HPDE6-E6E7 (cell line): ENCODE results near the gene C20orf96.
"Not testable (repeated sequence)": the region's sequence is repeated elsewhere in the genome, so short reads cannot be mapped to it uniquely, and the experiment has no call there.

ENCODE experiments used
- DNase-seq: peaks from one replicate; pipeline ENCODE4 v3.0.0; 2011; ENCODE audit warnings: missing footprints; ENCODE audit errors: extremely low spot score

C20orf96 gene

DNA sequence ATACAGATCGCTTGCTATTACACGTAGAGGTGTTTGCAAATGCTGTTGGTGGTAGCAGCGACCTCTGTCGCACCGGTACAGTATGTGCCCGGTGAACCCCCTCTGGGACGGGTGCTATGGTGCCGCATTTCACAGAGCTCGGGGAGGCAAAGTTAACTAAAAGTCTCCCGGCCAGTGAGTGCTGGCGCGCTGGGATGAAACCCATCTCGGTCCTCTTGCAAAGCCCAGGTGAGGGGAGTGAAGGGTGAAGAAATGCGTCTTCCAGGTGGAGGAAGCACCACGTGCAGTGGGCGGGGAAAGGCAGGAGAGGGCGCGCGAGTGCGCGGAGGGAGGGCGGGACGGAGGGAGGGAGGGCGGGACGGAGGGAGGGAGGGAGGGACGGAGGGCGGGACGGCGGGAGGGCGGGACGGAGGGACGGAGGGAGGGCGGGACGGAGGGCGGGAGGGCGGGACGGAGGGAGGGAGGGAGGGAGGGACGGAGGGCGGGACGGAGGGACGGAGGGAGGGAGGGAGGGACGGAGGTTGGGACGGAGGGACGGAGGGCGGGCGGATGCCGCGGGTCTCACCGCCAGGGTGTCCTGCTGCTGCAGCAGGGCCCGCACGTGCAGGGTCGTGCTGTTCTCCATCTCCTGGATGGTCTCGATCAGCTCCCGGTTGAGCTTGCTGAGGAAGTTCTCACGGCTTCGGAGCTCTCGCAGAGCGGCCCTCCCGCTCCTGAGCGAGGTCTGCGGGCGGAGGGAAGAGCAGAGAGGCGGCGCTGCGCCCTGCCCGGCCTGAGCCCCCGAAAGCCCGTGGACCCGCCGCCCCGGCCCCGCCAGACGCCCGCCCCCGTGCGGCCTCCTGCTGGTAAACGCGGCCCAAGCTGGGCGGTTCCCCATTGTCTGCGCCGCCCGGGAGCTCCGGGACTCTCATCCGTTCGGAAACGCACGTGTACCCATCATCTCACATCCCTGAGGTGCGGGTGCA is 11.7 kb downstream of the C20orf96 start:
- no peak for DNase-seq

DNA sequence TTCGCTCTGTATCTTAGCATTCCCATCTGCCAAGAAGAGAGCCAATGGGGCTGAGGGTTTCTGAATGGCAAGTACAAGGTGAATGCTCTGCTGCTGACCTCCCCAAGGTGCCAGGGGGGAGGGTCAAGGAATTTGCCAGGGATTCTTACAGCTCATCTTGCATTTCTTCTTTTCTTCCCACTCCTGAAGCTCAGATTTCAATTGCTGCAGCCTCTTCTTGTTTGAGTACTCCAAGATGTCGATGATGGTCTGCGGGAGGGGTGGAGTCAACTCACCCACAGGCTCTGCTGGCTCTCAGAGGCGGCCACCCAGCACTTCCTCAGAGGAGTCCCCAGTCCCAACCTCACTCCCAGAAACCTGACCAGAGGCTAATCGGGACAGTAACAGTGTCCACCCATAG is 12.4 kb downstream of the C20orf96 start:
- no peak for DNase-seq

DNA sequence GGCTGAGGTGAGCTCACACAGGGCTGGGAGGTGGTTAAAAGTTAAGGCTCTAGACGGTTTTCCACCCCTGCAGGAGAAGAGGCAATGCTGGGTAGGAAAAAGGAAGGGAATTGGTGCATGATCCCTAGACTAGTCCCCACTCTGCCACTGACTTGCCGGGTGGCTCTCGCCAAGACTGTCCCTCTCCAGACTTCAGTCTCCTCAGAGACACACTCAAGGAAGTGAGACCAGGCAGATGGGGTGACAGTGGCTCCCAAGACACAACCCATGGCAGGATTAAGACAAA is 13.1 kb downstream of the C20orf96 start:
- DNase-seq, result no peak

DNA sequence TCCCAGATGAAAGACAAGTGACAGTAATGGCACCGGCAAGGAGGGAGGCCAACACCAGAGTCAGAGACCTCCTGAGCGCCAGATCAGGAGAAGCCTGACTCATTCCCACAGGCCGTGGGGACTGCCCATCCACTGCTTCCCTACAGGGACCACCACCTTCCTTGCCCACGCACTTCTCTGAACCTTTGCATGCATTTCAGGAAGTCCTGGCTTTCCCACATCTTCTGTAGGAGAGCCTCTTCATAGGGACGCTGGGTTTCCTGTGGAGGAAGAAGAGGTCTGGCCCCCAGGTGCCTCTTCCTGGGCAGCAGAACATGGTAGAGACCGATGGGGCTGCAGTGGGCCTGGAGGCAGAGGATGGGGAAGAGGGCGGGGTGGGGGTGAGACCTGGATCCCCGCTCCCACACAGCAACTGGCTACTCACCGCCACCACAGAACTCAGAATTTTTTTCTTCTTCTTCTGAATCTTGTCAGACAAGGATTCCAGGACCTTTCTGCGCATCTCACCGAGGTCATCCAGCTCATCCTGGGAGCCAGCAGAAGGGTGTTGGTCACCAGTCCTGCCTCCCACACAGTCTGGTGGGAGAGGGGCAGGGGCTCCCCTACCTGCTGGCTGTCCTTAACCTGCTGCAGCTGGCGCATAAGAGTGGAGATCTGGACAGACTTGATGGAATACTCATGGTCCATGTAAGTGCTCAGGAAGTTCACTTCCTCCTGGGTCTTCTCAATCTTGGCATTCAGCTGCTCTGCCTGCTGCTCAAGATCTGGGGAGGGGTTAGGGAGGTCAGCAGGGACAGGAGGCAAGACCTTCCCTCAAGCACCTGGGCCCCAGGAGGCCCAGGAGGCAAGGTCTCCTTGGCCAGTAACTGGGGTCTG is 13.7 kb downstream of the C20orf96 start:
- DNase-seq, result no peak

DNA sequence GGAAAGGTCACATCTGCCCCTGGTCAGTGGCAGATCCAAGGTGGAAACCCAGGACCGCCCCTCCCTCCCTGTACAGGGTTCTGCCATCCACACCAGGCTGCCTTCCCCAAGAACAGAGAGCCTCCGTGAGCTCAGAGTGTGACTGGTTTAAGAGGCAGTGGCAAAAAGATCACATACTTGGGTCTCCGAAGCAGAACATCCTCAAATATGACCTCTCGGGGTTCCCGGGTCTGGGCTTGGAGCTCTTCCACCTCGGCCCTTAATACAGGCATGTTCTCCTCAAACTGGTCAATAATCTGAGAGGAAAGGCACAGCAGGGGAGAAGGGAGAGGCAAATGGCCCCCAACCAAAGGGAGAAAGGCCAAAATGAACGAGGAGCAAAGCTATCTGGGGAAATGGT is 14.8 kb downstream of the C20orf96 start:
- no peak for DNase-seq

DNA sequence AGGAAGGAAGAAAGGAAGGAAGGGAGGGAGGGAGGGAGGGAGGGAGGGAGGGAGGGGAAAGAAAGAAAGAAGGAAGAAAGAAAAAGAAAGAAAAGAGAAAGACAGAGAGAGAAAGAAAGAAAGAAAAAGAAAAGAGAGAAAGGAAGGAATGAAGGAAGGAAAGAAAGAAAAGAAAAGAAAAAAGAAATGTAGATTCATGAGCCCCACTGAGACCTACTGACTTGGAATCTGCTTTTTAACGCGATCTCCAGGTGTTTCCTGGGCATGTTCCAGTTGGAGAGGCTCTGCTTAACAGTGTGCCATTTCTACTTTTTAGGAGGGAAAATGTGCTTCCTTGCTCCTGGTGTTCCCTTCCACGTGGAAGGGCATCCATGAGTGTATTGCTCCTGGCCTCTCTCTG is 16.7 kb downstream of the C20orf96 start:
- DNase-seq, result no peak

DNA sequence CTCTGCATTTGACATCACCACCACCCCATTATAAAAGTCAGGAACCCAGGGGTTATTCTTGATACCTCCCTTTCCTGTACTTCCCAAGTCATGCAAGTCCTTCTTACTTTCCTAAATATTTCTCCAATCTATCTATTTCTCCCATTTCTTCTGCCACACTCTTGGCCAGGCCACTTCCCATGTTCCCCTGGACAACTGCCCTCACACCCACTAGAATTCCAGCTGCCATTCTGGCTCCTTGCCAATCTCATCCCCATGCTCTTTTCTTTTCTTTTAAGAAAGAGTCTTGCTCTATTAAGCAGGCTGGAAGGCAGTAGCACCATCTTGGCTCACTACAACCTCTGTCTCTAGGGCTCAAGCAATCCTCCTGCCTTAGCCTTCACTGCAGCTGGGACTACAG is 17.8 kb downstream of the C20orf96 start:
- DNase-seq, result no peak

DNA sequence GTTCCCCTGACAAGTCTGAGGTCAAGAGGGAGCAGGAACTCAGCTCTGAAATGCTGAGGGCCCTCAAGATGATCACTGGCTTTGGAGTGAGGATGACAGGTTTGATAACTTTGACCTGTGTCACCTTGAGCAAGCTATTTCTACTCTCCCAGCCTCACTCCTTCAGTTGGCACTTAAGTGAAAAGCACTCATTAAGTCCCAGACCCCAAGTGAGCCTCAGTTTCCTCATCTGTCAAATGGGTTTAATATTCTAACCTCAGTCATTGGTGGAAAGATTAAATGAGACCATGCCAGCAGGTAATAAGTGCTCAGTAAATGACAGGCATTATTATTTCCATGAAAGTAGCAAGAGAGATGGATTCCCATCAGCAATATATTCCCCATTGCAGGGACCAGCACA is 19.0 kb downstream of the C20orf96 start:
- no peak for DNase-seq

DNA sequence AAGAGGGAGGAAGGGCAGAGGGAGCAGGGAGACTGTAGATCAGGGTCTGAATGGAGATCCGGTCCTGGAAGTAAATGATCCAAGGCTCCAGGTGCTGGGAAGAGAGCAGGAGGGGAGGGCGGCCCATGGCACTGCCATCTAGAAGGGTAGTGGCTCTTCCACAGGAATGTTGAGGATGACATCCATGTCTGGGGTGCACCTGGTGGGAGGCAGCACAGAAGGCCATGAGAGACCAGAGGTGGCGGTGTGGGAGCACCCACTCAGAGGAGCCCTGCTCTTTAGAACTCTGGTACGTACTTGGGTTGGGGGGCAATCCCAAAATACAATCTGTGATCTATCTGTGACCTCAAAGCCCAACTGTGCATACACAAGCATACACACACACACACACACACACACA is 19.5 kb downstream of the C20orf96 start:
- DNase-seq, result no peak

DNA sequence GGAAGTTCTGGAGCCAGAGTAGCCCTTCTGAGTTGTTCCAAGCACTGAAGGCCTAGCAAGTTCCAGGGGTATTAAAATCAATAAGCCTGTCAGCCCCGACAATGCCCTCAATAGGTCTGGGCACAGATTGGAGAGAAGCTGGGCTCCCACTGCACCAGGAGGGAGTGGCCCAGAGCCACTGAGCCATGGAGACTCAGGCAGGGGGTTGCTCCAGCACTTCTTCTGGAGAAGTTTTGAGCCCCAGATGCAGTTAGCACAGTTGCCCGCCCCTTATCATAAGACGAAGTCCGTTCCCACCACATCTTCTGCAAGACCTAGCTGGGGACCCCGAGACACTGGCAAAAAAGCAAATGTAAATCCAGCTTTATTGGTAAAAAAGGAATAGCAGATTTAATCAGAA is 20.0 kb downstream of the C20orf96 start:
- no peak for DNase-seq

DNA sequence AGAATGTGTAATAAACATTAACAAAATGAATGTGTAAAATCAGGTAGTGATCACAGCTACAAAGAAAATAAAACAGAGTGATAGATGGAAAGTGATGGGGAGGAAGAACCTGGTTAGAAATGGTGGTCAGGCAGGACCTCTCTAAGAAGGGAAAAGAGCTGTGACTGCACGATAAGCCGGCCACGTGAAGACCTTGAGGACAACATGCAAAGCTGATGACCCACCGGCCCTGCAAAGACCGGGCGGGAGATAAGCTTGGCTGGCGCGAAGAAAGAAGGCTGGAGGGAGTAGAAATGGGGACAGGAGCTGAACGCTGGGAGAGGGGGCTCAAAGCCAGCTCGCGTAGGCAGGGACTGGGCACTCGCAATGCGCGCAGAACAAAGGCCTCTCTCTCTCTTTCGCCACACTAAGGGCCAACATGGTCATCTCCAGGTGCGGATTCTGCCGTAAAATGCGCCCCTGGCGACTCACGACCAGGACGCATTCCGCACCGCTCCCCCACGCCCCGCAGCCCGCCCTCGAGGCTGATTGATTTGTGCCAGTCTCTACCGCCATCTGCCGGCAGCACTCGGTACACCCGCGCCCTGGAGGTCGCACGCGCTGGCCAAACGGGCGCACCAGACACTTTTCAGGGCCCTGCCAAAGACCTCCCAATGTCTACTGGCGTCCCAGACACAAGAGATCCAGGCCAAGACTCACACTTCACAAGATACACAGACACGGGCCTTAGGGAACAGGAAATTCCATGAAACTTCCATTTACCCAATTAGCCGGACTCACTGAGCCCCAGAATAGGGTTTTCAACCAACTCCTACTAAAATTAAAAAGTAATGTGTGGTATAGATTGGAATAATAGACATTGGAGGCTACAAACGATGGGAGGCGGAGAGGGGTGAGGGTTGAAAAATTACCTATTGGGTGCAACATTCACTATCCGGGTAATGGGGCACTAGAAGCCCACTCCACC is 23.7 kb downstream of the C20orf96 start:
- peak; percentile 90 for DNase-seq

DNA sequence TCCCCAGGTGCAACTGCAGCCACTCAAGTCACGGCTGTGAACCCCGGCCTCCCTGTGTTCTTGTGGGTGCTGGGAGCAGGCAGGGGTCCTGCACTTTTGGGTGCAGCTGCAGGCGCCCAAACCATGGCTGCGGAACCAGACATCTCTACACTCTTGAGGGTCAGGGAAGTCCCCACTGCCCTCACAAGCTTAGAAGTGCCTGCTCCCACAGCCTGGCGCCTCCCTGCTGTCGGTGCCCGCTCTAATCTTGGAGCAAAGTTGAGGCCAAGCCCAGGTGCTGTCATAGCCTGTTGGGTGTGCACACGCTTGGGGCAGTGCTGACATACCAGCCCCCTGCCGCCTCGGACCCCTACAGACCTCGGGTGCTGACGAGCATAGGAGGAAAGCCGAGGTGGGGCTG is 26.8 kb downstream of the C20orf96 start:
- no peak for DNase-seq

DNA sequence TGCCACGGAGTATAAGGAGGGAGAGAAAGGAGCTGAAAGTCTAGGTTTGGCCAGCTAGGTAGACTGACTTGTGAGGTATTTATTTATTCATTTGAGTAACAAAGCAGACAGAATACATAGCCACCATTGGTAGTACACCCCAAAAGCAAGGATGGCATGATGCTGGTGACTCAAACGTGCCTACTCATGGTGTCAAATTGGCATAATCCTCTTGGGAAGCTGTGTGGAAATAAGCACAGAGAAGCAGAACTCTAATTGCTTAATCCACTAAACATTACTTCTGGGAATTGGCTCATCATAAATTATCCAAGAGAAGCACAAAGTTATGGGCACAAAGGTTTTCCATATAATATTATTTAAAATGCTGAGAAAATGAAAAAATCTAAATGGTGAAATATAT is 30.6 kb downstream of the C20orf96 start:
- DNase-seq, result no peak

DNA sequence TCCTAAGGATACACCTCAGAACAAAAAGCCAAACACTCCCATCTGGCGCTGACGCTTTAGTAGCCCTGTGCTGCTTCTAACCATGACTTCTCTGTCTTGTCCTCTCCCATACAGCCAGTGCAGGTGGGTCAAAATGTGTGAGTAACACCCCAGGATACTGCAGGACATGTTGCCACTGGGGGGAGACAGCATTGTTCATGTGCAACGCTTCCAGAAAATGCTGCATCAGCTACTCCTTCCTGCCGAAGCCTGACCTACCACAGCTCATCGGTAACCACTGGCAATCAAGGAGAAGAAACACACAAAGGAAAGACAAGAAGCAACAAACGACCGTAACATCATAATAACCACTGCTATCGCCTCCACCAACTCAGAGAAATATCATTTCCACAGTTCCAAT is 31.6 kb downstream of the C20orf96 start:
- DNase-seq, result peak; percentile 37

DNA sequence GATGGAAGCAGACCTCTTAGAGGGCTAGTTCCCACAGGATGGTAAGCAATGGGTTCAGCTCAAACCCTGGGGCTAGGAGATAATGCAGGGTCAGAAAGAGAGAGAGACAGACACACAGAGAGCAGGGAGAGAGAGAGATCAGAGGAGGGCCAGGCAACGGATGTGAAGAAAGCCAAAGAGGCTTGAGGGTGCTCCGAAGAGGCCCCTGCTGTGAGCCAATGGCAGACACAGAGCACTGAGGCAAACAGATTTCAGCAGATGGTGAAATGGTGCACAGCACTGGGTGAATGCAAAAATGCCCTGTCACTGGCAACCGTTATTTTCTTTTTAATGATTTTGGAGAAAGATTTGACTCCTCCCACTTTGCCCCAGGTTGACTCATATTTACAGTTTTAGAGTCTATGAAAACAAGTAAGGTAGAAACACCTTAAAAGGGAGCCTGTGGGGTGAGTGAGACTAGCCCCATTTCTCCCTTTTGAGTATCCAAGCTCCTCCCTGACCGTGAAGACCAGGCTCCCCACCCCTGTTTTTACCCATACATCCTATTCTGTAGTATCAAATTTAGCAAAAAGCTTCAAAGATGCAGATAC is 32.2 kb downstream of the C20orf96 start:
- no peak for DNase-seq

DNA sequence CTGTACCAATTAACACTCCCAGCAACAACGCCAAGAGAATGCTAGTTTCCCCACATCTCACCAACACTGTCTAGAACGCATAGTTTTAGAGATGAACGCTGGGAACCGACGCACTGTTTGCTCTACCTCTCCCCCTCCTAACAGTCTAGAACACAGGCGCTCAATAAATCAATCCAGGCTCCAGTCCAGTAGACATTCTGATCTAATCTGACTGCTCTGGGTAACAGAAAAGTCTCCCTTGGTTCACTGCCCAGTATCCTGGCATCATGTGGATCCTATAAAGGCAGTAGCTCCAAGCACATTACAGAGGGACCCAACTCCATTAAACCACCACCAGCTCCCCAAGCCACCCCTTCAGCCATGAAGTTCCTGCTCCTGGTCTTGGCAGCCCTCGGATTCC is 33.1 kb downstream of the C20orf96 start, which contains the start of gene DEFB132:
Gene DEFB132 (plus strand): TSS at position 306 of the 400 bp plus-strand sequence. CDS start 55 bp downstream, at position 361.
- DNase-seq, result no peak

DNA sequence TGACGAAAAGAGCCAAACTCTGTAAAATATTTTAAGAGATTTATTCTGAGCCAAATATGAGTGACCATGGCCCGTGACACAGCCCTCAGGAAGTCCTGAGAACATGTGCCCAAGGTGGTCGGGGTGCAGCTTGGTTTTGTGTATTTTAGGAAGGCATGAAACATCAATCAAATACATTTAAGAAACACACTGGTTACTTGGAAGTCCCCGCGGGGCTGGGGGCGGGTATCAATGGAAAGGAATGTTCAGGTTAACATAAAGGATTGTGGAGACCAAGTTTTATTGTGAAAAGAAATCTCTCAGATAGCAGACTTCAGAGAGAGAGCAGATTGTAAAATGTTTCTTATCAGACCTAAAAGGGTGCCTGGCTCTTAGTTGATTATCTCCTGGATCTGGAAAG is 37.1 kb downstream of the C20orf96 start:
- DNase-seq, result not testable (repeated sequence)

DNA sequence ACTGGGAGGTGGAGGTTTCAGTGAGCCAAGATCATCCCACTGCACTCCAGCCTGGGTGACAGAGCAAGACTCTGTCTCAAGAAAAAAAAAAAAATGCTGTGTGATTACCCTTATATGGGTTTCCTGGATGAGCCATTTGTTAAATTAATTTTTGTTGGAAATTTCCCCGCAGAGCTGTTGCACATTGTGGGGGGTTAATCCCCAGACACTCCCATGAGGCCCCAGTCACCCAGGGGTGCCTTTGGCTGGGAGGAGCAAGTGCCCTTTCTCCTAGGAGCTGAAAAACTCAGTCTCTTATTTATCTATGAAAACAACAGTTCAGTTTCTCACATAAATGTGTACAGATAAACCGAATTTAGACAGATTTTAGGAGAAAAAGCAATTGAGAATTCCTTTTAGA is 37.7 kb downstream of the C20orf96 start:
- no peak for DNase-seq

DNA sequence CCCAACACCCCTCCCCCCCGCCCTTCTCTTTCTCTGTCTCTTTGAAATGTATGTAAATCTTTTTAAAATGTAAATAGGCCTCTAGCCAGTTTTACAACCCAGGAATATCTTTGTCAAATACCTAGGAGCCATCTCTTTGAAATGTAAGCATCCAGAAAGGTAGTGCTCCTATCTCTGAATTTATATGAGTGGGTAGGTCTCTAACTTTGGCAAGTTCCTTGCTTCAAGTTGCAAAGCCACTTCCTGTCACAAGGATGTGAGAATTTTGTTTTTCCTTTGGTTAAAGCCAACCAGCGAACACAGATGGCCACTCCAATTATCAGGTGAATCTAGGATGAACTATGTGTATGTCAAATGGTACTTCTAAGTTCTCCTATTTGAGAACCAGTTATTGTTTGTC is 39.2 kb downstream of the C20orf96 start:
- no peak for DNase-seq

DNA sequence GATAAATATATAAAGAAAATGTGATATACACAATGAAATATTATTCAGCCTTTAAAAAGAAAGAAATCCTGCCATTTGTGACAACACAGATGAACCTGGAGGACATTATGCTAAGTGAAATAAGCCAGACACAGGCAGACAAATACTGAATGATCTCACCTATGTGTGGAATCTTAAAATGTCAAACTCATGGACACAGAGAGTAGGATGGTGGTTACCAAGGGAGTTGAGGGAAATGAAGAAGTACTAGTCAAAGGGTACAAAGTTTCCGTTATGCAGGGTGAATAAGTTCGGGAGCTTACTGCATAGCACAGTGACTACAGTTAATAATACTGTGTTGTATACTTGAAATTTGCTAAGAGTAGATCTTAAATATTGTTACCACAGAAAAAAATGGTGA is 47.6 kb downstream of the C20orf96 start:
- no peak for DNase-seq

DNA sequence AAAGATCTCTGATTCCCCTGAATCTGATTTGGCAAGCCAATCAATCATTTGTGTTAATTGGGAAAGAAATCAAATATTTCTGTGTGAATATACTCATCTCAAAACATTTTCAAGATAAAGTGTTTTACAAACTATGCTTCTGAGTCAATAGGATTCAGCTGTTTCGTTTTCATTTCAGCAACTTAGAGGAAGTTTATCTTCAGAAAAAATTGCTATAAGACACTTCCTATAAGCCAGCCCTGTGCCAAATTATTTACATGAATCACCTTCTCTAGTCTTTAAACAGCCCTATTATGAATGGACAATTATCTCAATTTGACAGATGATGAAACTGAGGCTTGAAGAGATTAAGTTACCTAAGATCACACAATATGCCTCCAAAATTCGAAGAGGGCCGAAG is 52.6 kb downstream of the C20orf96 start:
- no peak for DNase-seq
